Stimulated activated CD4-positive, alpha-beta T cell treated with anti-CD3 and anti-CD28 coated beads, Interleukin-12 subunit alpha, Interleukin-12 subunit beta, amount 100 ng/mL, for 24 hours (primary cell): ENCODE measurements around the gene DNAH17.

Experiments used
- DNase-seq, 2 experiments: peaks; one replicate each; pipeline ENCODE4 v3.0.0-alpha.2; 2020; ENCODE audit warnings: low read depth in 2 of 2

DNAH17 gene

GRCh38 chr17:78572239-78573205, 4.7 kb downstream of the DNAH17 start:
- no peak for DNase-seq

- DNase-seq = no peak
Observed at GRCh38 chr17:78571329-78571728, 5.9 kb downstream of the DNAH17 start.

GRCh38 chr17:78568494-78569115, 8.6 kb downstream of the DNAH17 start:
- no peak for DNase-seq

GRCh38 chr17:78567991-78568390, 9.2 kb downstream of the DNAH17 start:
- DNase-seq = no peak

- DNase-seq = no peak
Observed at GRCh38 chr17:78566947-78567346, 10.2 kb downstream of the DNAH17 start.

GRCh38 chr17:78563189-78564145, 13.7 kb downstream of the DNAH17 start:
- DNase-seq = no peak

GRCh38 chr17:78562734-78563133, 14.5 kb downstream of the DNAH17 start:
- no peak for DNase-seq

- DNase-seq = no peak
Observed at GRCh38 chr17:78561166-78561565, 16.0 kb downstream of the DNAH17 start.

- DNase-seq = no peak
Observed at GRCh38 chr17:78560731-78561130, 16.5 kb downstream of the DNAH17 start.

- no peak for DNase-seq
Observed at GRCh38 chr17:78559749-78560368, 17.3 kb downstream of the DNAH17 start.

GRCh38 chr17:78558989-78559388, 18.2 kb downstream of the DNAH17 start:
- no peak for DNase-seq

GRCh38 chr17:78558181-78558850, 18.9 kb downstream of the DNAH17 start:
- no peak for DNase-seq

- DNase-seq = no peak
Observed at GRCh38 chr17:78557598-78558039, 19.6 kb downstream of the DNAH17 start.

- no peak for DNase-seq
Observed at GRCh38 chr17:78556812-78557211, 20.4 kb downstream of the DNAH17 start.

GRCh38 chr17:78555746-78556401, 21.3 kb downstream of the DNAH17 start:
- no peak for DNase-seq

- no peak for DNase-seq
Observed at GRCh38 chr17:78550464-78550863, 26.7 kb downstream of the DNAH17 start.

GRCh38 chr17:78548725-78549124, 28.5 kb downstream of the DNAH17 start:
- DNase-seq = no peak

GRCh38 chr17:78547035-78547434, 30.2 kb downstream of the DNAH17 start:
- no peak for DNase-seq

- no peak for DNase-seq
Observed at GRCh38 chr17:78546476-78546875, 30.7 kb downstream of the DNAH17 start.
